ENCODE results near the gene OSBP2. TPM values are rescaled to one million over a fixed set of nuclear protein-coding genes. Genes with fewer than 3 reads are reported as not detected.

Gene OSBP2
- total and polyA plus RNA-seq, 2 experiments from 2014 or later = 2.1 to 2.9 TPM

- TF ChIP-seq ZNF462 (CRISPR knock-in tag; IDR thresholded peaks at IDR 0.05) (no peak), CREB1 (CRISPR knock-in tag; IDR thresholded peaks at IDR 0.05; ENCODE audit: low read depth) (no peak), EZH2phosphoT487 (IDR thresholded peaks at IDR 0.05; ENCODE audit: unreplicated experiment) (no peak)
These were observed 171.5 kb downstream of the OSBP2 start (continued) for GRCh38 chr22:30866216-30866615.

- no peak overlapping the region for H3K4me3 ChIP-seq
- DNase-seq (ENCODE audit: low spot score) (peak; percentile 35), ATAC-seq (peak; percentile 42)
- no peaks in the 10 kb centered on the region for H3K9me2 ChIP-seq (ENCODE audit: insufficient read depth)
- H3K4me3 Mint-ChIP-seq = no peak overlapping the region
- H3K36me3 ChIP-seq (ENCODE audit: insufficient read depth) = no peaks in the 10 kb centered on the region
- no peaks in the 10 kb centered on the region for H4K20me1 ChIP-seq (replicated peaks; ENCODE audit: insufficient read depth)
- no peaks in the 10 kb centered on the region for H3K9me3 Mint-ChIP-seq
- H3F3A ChIP-seq (replicated peaks; ENCODE audit: low read depth) = no peaks in the 10 kb centered on the region
- no peak overlapping the region for H3K27ac Mint-ChIP-seq
- H2AFZ ChIP-seq = no peak overlapping the region
- H3K4me2 ChIP-seq = no peak overlapping the region
- peaks cover 2% of the 10 kb centered on the region; the same call in 1 of the 3 replicates for H3K4me1 Mint-ChIP-seq
- TF ChIP-seq STAT1 (IDR thresholded peaks at IDR 0.05; ENCODE audit: unreplicated experiment) = no peak
- TF ChIP-seq CTCF (conservative IDR thresholded peaks at IDR 0.05; ENCODE audit: low read depth in 2 of 2) = peak; percentile 27 to 52; a peak in 2 of 4 replicates
- no peak for TF ChIP-seq ZNF462 (CRISPR knock-in tag; IDR thresholded peaks at IDR 0.05)
- H3K36me3 Mint-ChIP-seq (ENCODE audit: low read depth) = no peaks in the 10 kb centered on the region
- no peaks in the 10 kb centered on the region for H3K27me3 Mint-ChIP-seq (ENCODE audit: insufficient read depth, low read depth, poor library complexity)
- H3K27me3 ChIP-seq (ENCODE audit: insufficient read depth) = no peaks in the 10 kb centered on the region
- H3K79me2 ChIP-seq (replicated peaks; ENCODE audit: insufficient read depth) = no peaks in the 10 kb centered on the region
- 0 out of 2 replicates have a peak, but pooled peaks cover 3% of the 10 kb centered on the region for H3K4me1 ChIP-seq (ENCODE audit: insufficient read depth)
- H3K27ac ChIP-seq (ENCODE audit: low read depth) = no peak overlapping the region
These were observed 172.2 kb downstream of the OSBP2 start for GRCh38 chr22:30866811-30867271.
